Left colon (tissue), 2 donors: ENCODE measurements around the gene NOTCH3. TPM values are rescaled to one million over a fixed set of nuclear protein-coding genes. Genes with fewer than 3 reads are reported as not detected.
A peak's percentile ranks its signal among the peaks of the same experiment; 100 is the strongest.

Experiments used
- ATAC-seq: fragments of 200-7000 bp; cut with Tn5 transposase; one replicate; pipeline ENCODE4 v1.9.1; 2020; ENCODE audit warnings: mild to moderate bottlenecking, moderate library complexity
- DNase-seq, 2 donors: peaks; one replicate each; pipeline ENCODE4 v3.0.0-alpha.2; 2020
- intact Hi-C, 2 donors: fragments of 100-400 bp; cut with DNase I in 1 of 2; cut with micrococcal nuclease in 1 of 2; formaldehyde crosslinking; loops; one replicate each; pipeline versions ENCODE4 v1.11.2 to v1.14.0; 2022; cut with DNase I, micrococcal nuclease
- total RNA-seq, 2 donors: library from RNA; stranded (reverse); fragmentation: NEBNext Ultra II Directional; extraction: Animal tissue kit (Norgen Biotek cat#: 25700); gene quantifications; one replicate each; pipeline ENCODE4 v1.2.1, GENCODE V29; 2021
- donor health status: DM: no; HTN: no; CAD: no.
- donor health status: DM: yes; HTN: yes; CAD: no.

The NOTCH3 gene
- total RNA-seq, 2 donors from 2014 or later, result 6.1 to 12.2 TPM

DNA sequence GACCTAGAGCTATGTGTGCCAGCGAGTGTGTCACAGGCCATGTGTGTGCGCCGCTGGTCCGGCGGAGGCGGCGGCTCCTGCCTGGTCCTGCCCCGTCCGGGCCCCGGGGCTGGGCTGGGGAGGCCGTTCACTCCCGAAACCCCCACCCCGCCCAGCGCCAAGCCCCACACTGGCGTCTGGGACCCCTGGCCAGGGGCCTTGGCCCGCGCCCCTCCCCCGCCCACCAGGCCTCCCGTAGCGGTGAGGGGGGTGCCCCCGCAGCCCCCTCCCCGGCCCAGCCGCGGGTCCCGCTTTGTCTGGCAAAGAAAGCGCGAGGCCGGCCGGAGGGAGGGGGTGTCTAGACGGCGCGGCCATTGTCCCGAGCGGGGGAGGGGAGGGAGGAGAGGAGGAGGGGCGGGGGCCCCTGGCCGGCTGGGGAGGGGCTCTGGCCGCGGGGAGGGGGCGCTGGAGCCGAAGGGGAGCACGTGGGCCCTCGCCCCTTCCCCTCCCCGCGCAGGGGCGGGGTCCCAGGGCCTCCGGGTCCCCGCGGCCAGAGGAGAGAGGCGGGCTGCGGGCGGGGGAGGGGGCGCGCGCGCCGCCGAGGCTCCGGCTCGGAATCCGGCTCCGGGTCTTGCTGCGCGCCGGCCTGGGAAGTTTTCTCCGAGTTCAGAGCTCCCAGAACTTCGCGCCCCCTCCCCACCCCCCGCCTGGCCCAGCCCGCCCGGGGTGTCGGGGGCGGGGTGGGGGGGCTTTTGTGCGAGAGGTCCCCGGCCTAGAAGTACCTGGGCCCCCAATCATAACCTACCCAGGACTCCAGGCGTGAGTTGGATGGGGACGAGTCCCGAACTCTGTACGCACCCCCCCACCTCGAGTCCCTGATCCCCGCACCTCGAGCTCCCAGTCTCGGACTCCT is 888 bp downstream of the NOTCH3 start:
- DNase-seq (peak in 1 of 2 donors; percentile 31), ATAC-seq (no peak)
- intact Hi-C loops, result no loop called here

DNA sequence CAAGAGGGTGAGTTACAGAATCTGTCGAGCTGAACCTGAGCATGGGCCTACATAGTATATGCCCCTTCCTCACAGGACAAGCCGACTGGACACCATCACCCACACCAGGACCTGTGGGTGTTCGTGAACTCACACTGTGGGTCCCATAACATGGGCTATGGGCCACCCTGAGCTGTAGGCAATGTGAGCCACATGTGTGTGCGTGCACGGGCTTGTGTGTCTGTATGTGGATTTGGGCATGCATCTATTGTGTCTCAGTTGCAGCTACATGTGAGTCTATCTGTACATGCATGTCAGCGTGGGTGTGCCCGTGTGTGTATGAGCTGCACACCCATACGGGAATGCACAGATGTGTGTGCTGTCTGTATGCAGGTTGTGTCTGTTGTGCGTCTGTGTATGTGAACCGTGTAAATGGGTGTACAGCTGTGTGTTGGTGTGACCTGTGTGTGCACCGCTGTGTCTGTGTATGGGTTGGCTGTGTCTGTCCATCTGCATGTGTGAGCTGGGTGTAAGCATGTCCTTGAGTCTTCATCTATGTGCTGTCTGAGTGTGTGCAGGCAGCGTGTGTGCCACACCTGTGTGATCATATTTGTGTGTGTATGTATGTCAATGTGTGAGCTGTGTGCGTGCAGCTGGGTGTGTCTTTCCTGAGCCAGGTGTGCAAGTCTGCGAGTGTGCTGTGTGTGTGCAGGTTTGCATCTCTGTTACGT is 1.7 kb downstream of the NOTCH3 start:
- DNase-seq, result no peak
- ATAC-seq, result no peak
- intact Hi-C loops, result no loop called here

DNA sequence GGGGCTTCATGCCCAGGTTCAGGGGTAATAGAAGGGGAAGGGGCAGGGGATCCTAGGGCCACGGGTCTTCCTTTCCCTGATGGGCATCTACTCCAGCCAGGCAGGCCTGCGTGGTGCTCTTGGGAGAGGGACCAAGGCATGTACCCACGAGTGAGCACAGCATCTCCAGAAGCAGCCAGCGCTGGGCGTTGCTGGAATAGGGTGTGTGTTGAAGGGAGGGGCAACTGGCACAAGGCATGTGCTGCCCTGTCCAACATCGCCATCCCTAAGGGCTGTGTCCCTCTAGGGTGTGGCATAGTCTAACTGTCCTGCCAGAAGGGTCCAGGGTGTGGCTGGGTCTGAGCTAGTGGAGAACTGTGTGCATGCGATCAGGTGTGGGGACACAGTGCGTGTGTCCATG is 2.9 kb downstream of the NOTCH3 start:
- ATAC-seq, result peak; percentile 63
- intact Hi-C loops, result no loop called here
- DNase-seq, result peak in 1 of 2 donors; percentile 39

DNA sequence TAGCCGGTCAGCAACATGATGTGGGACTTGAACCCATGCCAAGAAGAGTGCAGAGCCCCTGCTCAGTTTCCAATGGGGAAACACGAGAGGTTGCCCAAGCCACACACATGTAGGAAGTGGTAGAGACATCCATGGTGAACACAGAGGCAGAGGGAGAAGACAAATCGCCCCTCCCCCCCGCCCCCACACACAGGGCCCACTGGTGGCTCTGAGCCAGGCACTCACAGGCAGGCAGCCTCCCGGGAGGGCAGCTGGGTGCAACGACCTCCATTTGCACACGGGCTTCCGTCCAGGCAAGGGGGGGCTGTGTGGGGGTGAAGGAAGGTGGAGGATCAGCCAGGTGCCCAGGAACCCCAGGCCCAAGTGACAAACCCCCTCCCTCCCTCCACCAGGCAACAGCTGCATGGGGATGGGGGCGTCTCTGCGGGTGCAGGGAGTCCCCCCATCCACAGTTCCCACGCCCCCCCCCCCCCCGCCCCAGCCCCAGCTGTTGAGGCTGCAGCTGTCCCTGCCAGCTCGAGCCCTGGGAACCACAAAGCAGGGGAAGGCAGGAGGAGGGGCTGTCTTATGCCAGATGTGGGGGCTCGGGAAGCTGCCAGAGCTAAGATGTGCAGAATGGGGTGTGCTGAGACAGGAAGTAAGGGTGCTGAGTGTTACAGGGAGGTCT is 3.4 kb downstream of the NOTCH3 start:
- no peak for DNase-seq
- intact Hi-C loops, result no loop called here

DNA sequence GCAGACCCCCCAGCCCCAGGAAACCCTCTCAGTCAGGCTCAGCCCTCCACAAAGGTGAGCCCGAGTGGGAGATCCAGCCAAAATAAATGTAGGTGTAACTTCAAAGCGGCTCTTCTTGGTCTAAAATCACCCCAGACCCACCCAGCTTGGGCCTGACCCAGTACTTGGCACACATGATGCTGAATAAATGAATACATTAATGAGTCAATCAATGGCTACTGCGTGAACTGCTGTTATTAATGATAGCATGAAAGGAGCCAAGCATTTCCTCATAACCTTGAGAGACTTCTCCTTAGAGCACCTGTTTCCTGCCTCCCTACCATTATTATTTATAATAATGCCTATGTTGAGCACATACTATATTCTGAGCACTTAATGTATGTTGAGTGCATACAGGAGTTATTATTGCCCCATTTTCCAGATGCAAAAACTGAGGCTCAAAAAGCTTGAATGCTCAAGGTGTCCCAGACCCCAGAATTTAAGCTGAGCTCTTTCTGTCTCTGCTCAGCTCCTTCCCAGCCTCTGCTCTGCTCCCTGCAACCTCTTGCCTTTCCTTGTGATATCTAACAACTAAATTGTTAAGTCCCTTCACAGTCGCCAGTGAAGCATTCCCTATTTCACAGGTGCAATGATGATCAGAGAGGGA is 4.3 kb downstream of the NOTCH3 start:
- intact Hi-C loops, result no loop called here
- DNase-seq (no peak), ATAC-seq (no peak)

More for the DNA sequence above, 3.4 kb downstream of the NOTCH3 start:
- no peak for ATAC-seq

DNA sequence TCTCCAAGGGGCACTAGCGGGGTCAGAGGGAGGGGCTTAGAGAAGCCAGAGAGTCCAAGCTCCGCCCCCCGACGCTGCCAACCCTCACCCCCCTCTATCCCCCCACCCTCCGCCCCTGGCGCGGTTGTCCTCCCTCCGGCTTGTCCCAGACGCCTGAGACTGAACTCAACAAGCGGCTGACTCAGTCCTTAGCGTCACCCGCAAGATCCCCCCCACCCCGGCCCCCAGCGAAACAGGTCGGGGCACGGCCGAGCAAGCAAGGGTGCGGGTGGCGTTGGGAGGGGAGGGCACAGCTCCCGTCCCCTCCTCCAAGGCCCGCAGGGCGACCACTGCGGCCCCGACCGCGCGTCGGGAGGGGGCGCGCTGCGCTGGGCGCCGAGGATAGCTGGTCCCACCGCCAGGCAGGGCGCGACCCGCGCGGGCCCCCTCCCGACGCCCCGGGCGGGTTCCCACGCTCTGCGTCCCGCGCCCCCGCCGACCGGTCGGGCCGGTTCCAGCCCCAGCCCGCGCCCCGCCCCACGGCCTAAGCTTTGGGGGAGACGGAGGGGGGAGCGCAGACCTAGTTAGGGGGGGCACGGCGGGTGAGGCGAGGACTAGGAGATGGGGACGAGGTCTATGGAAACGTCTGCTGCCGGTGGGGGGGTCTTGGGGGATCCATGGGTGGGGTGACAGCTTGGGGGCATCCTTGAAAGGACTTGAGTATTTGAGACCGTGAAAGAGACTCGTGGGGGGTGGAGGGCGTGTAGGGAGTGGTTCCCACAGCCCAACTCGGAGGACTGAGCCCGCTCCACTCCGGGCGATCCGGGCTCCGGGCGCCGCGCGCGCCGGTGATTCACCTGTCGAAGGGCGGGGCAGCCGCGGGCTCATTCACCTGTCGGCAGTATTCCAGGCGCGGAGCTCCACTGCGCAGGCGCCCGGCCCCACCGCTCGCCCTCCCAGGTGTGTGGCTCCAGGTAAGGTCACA is 5.1 kb downstream of the NOTCH3 start:
- DNase-seq (peak; percentile 77 to 85), ATAC-seq (peak; percentile 90)
- intact Hi-C loops, result no loop called here

DNA sequence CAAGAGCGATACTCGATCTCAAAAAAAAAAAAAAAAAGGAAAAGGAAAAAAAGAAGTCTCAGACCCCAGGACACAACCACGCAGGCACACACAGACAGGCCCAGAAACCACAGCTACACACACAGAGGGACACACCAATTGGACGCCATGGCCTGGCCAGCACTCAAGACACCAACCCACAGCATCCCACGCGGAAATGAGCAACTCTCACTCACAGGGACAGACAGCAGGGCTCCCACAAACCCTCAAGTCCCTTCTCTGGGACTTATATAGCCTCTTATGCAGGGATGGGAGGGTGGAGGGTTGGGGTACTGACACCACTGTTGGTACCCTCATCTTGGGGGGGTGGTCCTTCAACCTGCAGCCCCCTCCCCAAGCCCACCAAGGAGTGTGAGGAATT is 5.9 kb downstream of the NOTCH3 start:
- intact Hi-C loops, result no loop called here
- ATAC-seq (no peak), DNase-seq (no peak)

DNA sequence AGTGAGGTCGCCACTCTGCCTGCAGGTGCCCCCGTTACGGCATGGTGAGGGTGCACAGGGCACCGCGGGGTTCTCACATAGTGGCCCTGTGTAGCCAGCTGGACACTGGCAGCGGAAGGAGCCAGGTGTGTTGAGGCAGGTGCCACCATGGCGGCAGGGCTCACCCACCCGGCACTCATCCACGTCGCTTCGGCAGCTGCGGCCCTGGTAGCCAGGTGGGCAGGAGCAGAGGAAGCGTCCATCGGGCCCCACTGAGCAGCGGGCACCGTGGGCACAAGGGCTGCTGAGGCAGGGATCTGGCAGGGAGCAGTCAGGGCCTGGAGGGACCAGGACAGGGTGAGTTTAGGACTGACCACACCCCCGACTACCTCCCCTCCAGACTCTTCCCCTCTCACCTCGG is 8.8 kb downstream of the NOTCH3 start:
- intact Hi-C loops, result no loop called here
- ATAC-seq, result no peak
- DNase-seq, result no peak

DNA sequence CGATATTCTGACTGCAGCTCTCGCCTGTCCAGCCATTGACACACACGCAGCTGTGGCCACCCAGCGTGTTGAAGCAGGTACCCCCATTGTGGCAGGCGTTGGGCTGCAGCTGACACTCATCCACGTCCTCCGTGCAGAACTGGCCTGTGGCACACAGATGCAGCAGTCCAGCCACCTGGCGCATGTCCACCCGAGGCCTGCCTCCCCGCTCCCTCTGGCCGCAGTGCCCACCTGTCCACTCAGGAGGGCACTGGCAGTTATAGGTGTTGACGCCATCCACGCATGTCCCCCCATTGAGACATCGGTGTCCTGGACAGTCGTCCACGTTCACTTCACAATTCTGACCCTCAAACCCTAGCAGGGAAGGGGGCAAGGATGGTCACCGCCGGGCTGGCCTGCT is 9.3 kb downstream of the NOTCH3 start:
- ATAC-seq, result no peak

DNA sequence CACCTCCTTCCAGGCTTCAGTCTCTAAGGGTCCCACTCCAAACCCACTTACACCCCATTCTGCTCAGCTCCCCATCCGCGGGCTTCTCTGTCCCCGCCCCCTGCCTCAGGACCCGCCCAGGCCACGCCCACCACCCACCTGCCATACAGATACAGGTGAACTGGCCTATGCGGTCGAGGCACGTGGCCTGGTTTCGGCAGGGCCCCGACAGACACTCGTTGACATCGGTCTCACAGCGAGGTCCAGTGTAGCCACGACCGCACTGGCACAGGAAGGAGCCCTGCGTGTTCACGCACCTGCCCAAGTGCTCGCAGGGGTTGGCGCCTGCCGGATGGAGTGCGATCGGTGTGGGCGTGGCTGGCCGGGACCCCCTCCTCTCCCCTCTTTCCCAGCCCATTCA is 11.9 kb downstream of the NOTCH3 start:
- ATAC-seq (no peak), DNase-seq (no peak)
- intact Hi-C loops, result loop anchor here in 1 of 2 donors (10.0 kb wide), 1 partner anchor 366 kb away; no protein-coding TSS in a partner anchor

More for the DNA sequence above, 9.3 kb downstream of the NOTCH3 start:
- DNase-seq, result no peak
- intact Hi-C loops, result no loop called here

DNA sequence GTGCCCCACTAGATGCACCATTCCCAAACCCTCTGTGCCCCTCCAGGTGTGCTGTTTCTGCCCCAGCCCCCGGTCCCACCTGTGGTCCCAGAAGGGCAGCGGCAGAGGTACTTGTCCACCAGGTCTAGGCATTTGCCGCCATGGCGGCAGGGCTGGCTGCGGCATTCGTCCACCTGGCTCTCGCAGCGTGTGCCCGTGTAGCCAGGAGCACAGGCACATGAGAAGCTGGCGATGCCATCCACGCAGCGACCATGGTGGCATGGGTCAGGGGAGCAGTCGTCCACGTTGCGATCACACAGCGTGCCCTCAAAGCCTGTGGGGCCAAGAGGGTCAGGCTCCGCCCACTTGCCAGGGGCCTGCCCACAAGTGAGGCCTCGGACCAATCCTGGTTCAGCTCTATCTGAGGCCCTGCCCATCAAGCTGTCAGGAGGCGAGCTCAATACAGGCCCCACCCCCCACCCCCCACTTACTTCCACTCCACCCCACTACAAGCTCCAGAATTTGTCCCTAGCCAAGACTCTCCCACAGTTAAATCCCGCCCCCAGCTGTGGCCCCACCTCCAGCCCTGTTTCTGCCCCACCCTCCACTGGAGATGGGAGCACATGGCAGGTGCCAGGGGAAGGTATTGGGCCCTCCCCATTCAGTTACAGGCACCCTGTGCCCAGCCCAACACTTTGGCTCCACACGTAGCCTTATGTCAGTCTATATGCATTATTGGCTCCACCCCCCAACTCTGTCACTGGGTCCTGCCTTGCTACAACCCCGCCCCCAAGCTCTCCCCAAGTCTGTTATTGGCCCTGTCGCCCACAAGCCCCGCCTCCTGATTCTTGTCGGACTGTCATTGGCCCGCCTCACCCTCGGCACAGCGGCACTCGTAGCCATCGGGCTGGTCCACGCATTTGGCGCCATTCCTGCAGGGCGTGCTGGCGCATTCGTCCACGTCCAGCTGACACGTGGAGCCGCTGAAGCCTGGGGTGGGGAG is 13.5 kb downstream of the NOTCH3 start:
- DNase-seq, result no peak
- intact Hi-C loops, result loop anchor here in 1 of 2 donors (10.0 kb wide), 1 partner anchor 367 kb away; no protein-coding TSS in a partner anchor
- no peak for ATAC-seq

DNA sequence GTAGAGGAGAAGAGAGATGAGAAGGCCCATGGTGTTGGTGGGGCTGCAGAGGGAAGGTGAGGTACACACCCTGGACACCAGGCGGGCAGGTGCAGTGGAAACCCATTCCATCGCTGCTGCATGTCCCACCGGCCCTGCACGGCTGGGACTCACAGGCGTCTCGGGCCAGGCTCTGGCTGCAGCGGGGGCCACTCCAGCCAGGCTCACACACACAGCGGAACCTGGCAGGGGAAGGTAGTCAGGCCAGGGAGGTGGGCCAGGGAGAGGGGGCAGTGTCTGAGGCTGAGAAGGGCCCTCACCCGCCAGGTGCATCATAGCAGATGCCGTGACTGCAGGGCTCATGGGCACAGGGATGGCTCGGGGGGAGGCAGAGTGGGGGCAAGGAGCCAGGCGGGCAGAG is 15.6 kb downstream of the NOTCH3 start:
- ATAC-seq (no peak), DNase-seq (no peak)
- intact Hi-C loops, result loop anchor here in 1 of 2 donors (10.0 kb wide), 1 partner anchor 370 kb away; no protein-coding TSS in a partner anchor

DNA sequence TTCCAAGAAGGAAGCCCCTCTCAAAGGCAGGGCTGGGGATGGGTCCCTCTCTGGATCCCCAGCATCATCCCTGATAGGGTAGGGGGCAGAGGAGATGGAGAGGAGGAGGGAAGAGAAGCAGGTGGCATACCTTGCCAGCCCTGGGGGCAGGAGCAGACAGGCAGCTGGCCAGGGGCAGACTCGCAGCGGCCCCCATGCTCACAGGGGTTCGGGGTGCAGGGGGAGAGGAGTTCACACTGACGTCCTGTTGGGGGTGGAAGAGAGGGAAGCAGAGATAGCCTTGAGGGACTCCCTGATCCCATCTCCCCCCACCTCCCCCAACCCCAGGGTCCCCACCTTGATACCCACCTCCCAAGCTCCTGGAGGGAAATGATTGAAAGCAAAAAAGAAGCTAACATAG is 16.0 kb downstream of the NOTCH3 start:
- DNase-seq, result no peak
- ATAC-seq, result no peak
- intact Hi-C loops, result loop anchor here in 1 of 2 donors (10.0 kb wide), 1 partner anchor 370 kb away; no protein-coding TSS in a partner anchor

DNA sequence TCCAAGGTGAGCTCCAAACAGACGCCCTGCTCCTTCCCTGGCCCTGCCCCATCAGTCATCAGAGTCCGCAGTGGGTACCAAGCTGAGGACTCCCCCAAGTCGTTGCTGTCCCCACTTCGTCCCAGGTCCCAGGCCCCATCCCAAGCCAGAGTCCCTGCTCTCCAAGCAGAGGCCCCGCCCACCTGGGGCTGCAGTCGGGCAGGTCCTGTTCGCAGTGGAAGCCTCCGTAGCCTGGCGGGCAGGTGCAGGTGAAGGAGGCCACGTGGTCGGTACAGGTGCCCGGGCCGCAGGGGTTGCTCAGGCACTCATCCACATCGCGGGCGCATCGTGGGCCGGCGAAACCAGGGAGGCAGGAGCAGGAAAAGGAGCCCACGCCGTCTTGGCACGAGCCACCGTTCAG is 19.4 kb downstream of the NOTCH3 start:
- ATAC-seq, result peak; percentile 53
- peak in 1 of 2 donors; percentile 21 for DNase-seq
- intact Hi-C loops, result loop anchor here in 1 of 2 donors (10.0 kb wide), 1 partner anchor 373 kb away; no protein-coding TSS in a partner anchor

DNA sequence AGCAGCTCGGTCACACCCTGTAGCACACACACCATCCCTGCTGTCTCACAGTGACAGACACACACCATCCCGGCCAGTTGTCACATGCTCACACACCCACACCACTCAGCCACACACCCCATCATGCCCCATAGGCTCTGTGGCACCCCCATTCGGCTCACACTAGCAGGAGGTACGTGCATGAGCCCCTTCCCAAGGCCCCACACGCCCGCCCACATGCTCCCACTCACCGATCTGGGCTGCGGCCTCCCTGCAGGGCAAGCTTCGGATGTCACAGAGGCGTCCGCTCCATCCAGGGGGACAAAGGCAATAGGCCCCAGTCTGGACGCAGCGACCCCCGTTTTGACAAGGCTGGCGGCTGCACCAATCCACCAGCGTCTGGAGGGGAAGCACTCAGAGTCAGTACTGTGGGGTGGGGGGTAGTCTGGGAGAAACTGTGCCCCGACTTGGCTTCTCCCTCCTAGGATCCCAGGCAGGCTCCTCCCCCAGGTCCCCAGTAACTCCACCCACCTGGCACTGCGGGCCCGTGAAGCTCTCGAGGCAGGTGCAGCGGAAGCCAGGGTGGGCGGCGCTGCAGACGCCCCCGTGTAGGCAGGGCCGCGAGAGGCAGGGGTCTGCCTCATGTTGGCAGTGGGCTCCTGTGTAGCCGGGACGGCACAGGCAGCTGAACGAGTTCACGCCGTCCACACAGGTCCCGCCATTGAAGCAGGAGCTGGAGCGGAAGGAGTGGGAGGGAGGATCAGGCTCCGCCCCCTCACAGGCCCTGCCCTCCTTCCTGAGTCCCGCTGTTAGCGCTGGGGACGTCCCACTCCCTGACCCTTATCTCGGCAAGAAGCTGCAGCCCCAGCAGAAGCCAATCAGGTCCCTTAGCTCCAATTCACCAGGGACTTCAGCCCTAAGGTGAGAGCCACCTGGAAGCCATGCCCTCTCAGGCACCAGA is 20.1 kb downstream of the NOTCH3 start:
- DNase-seq (peak; percentile 49 to 54), ATAC-seq (peak; percentile 93)
- intact Hi-C loops, result loop anchor here in 1 of 2 donors (10.0 kb wide), 1 partner anchor 374 kb away; no protein-coding TSS in a partner anchor
